ENCODE measurements around the gene NOS3. TPM values are rescaled to one million over a fixed set of nuclear protein-coding genes. Genes with fewer than 3 reads are reported as not detected.

The NOS3 gene
- total RNA-seq, 1 experiment from 2014 or later: 0.30 TPM

DNA sequence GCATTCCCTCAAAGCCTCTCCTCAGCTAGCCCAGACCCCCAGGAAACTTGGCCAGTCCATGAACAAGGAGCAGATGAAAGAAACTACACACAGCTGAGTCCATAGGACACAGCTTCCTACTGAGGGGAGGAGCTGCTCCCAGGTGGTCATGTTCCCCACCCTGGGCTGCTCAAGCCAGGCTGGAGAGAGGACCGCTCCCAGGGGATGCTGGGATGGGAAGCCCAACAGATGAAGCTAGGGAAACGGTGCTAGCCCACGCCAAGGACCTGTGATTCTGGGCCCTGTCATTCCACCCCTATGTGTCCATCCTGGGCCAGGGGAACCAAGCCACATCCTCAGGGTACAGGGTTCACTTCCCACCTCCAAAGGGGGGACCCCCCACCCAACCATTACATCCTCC is 31.7 kb upstream of the NOS3 start:
- POLR2A ChIA-PET: no interaction called here
- H3K9me3 Mint-ChIP-seq (ENCODE audit: unreplicated experiment): no peaks in the 10 kb centered on the region
- DNase-seq (ENCODE audit: unreplicated experiment): no peak
- H3K4me3 Mint-ChIP-seq (ENCODE audit: unreplicated experiment): no peak overlapping the region
- H3K27ac Mint-ChIP-seq (ENCODE audit: low read depth, unreplicated experiment): no peak overlapping the region
- no peaks in the 10 kb centered on the region for H3K4me1 Mint-ChIP-seq (ENCODE audit: insufficient read depth, unreplicated experiment)
- intact Hi-C loops (cut with micrococcal nuclease): no loop called here
- TF ChIP-seq, protein P1, sequence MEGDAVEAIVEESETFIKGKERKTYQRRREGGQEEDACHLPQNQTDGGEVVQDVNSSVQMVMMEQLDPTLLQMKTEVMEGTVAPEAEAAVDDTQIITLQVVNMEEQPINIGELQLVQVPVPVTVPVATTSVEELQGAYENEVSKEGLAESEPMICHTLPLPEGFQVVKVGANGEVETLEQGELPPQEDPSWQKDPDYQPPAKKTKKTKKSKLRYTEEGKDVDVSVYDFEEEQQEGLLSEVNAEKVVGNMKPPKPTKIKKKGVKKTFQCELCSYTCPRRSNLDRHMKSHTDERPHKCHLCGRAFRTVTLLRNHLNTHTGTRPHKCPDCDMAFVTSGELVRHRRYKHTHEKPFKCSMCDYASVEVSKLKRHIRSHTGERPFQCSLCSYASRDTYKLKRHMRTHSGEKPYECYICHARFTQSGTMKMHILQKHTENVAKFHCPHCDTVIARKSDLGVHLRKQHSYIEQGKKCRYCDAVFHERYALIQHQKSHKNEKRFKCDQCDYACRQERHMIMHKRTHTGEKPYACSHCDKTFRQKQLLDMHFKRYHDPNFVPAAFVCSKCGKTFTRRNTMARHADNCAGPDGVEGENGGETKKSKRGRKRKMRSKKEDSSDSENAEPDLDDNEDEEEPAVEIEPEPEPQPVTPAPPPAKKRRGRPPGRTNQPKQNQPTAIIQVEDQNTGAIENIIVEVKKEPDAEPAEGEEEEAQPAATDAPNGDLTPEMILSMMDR (IDR thresholded peaks at IDR 0.05; ENCODE audit: unreplicated experiment): no peak
- no peaks in the 10 kb centered on the region for H3K36me3 Mint-ChIP-seq (ENCODE audit: insufficient read depth, unreplicated experiment)
- peaks cover 11% of the 10 kb centered on the region for H3K27me3 Mint-ChIP-seq (ENCODE audit: insufficient read depth, unreplicated experiment)
- CTCF ChIA-PET: interaction anchor here (0.6 to 1.9 kb wide), 3 partner anchors 61 to 918 kb away, joined by 3 to 11 read pairs (median 3); partner anchors contain the start of gene PRKAG2
- no TSS peak for BruUV-seq (replicated peaks)

DNA sequence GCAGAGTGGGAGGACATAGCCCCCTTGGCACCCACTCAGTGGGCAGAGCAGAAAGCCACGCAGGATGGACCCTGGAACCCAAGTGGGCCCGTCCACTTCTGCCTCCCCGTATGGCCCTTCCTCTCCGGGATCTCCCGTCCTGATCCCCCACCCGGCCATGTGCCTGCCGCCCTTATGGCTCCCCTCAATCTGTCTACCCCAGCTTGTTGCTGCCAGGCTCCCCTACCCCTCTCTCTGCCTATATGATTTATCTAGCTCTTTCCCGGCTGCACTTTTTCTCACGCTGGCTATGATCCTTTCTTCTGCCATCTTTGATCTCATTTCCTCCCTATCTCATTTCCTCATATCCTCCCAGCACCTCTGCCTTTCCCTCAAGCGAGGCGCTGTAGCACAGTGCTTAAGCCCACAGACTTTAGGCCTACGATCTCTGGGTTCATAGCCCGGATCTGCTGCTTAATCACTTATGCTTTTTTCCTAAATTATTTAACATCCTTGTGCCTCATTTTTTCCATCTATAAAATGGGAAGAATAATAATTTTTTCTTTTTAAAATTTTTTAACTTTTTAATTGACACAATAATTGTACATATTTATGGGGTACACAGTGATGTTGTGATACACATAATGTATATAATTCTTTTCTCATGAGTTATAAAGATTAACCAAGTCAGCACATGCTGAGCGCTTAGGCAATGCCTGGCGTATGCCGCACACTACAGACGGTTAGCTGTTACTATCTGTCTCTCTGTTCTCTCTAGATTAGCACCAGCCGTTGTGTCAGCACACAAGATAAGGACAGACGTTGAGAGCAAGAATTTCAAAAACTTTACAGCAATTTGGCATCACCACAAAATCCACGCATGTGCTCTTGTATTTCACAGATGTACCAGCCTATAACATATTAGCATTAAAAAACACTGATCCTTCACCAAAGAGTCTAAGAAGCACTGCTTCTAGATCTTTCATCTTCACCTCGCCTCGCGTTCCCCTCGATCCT is 30.8 kb upstream of the NOS3 start:
- intact Hi-C loops (cut with micrococcal nuclease): no loop called here
- BruUV-seq (replicated peaks): no TSS peak
- H3K4me1 Mint-ChIP-seq (ENCODE audit: insufficient read depth, unreplicated experiment): no peaks in the 10 kb centered on the region
- TF ChIP-seq, protein P1 (IDR thresholded peaks at IDR 0.05; ENCODE audit: unreplicated experiment): no peak
- peaks cover 18% of the 10 kb centered on the region for H3K27me3 Mint-ChIP-seq (ENCODE audit: insufficient read depth, unreplicated experiment)
- no peaks in the 10 kb centered on the region for H3K9me3 Mint-ChIP-seq (ENCODE audit: unreplicated experiment)
- H3K27ac Mint-ChIP-seq (ENCODE audit: low read depth, unreplicated experiment): no peak overlapping the region
- H3K4me3 Mint-ChIP-seq (ENCODE audit: unreplicated experiment): no peak overlapping the region
- POLR2A ChIA-PET: no interaction called here
- no peaks in the 10 kb centered on the region for H3K36me3 Mint-ChIP-seq (ENCODE audit: insufficient read depth, unreplicated experiment)
- CTCF ChIA-PET: interaction anchor here (0.6 to 1.9 kb wide), 5 partner anchors 16 to 151 kb away, joined by 3 to 11 read pairs (median 3); no protein-coding TSS in a partner anchor
- DNase-seq (ENCODE audit: unreplicated experiment): no peak

DNA sequence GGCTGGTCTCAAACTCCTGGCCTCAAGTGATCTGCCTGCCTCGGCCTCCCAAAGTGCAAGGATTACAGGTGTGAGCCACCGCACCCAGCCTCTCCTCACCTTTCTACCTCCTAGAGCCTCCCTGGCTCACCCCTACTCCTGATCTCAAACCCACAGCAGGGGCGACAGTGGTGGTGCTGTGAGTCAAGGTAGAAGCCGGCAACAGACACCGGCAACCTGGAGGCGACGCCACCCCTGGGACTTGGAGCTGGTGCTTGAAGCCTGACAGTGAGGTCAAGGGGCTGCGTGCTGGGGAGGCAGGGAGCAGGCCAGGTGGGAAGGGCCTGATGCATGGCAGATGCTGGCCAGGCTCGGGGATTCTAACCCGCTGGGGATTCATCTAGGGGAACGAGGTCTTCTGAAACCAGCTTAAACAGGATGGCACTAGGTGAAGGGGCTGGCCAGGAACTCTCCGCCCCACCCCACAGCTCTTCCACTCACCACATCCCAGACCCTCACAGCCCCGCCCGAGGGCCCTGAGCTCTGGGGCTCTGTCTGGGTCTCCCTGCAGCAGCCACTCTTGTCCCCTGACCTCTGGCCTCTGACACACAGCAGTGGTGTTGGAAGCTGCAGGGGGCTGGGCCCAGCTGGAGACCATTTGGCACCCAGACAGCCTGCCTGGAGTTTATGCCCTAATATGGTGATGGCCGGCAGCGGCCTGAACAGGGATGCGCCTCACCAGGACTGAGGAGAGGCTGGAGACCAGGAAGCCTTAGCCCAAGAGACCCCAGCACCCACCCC is 29.1 kb upstream of the NOS3 start:
- H3K36me3 Mint-ChIP-seq (ENCODE audit: insufficient read depth, unreplicated experiment): no peaks in the 10 kb centered on the region
- H3K9me3 Mint-ChIP-seq (ENCODE audit: unreplicated experiment): no peaks in the 10 kb centered on the region
- no TSS peak for BruUV-seq (replicated peaks)
- intact Hi-C loops (cut with micrococcal nuclease): loop anchor here (2.0 kb wide), 1 partner anchor 211 kb away; no protein-coding TSS in a partner anchor
- TF ChIP-seq, protein P1 (IDR thresholded peaks at IDR 0.05; ENCODE audit: unreplicated experiment): no peak
- H3K4me1 Mint-ChIP-seq (ENCODE audit: insufficient read depth, unreplicated experiment): no peaks in the 10 kb centered on the region
- H3K27ac Mint-ChIP-seq (ENCODE audit: low read depth, unreplicated experiment): no peak overlapping the region
- DNase-seq (ENCODE audit: unreplicated experiment): no peak
- CTCF ChIA-PET: interaction anchor here (0.6 to 2.6 kb wide), 13 partner anchors 8 to 1163 kb away, joined by 3 to 18 read pairs (median 4); no protein-coding TSS in a partner anchor
- H3K27me3 Mint-ChIP-seq (ENCODE audit: insufficient read depth, unreplicated experiment): peaks cover 22% of the 10 kb centered on the region
- no peak overlapping the region for H3K4me3 Mint-ChIP-seq (ENCODE audit: unreplicated experiment)
- POLR2A ChIA-PET: no interaction called here

DNA sequence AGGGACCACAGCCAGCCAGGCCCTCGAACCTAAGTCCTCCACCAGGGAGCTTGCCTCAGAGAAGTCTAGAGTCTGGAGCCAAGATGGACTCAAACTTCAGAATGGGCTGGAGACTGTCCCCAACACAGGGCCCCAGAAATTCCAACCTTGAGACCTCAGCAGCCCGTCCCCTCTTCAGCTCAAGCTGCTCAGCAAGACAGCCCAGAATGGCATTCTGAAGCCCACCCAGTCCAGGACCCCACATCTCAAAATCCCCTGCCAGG is 28.6 kb upstream of the NOS3 start:
- intact Hi-C loops (cut with micrococcal nuclease): loop anchor here (2.0 kb wide), 1 partner anchor 211 kb away; no protein-coding TSS in a partner anchor
- ChIA-PET POLR2A (no interaction called here), CTCF (interaction anchor here (0.6 to 2.6 kb wide), 20 partner anchors 9 to 309 kb away, joined by 3 to 18 read pairs (median 4); no protein-coding TSS in a partner anchor)
- Mint-ChIP-seq H3K4me1 (ENCODE audit: insufficient read depth, unreplicated experiment) (no peaks in the 10 kb centered on the region), H3K4me3 (ENCODE audit: unreplicated experiment) (no peak overlapping the region), H3K27ac (ENCODE audit: low read depth, unreplicated experiment) (no peak overlapping the region), H3K9me3 (ENCODE audit: unreplicated experiment) (no peaks in the 10 kb centered on the region), H3K27me3 (ENCODE audit: insufficient read depth, unreplicated experiment) (peaks cover 26% of the 10 kb centered on the region), H3K36me3 (ENCODE audit: insufficient read depth, unreplicated experiment) (no peaks in the 10 kb centered on the region)
- TF ChIP-seq, protein P1 (IDR thresholded peaks at IDR 0.05; ENCODE audit: unreplicated experiment): no peak
- no TSS peak for BruUV-seq (replicated peaks)
- no peak for DNase-seq (ENCODE audit: unreplicated experiment)

Data from MCF 10A (cell line).